GM13976 (cell line): ENCODE data around the gene APH1B.

Experiments
- DNase-seq: peaks from one replicate; pipeline ENCODE4 v3.0.0; 2012; ENCODE audit warnings: low spot score
- CTCF ChIP-seq: IDR thresholded peaks from 2 replicates; pipeline ENCODE4 v1.5.1; 2012; ENCODE audit warnings: borderline replicate concordance, mild to moderate bottlenecking; ENCODE audit not compliant: insufficient read depth; ENCODE audit errors: extremely low read depth, missing control alignments, control extremely low read depth
- in situ Hi-C: fragments of 300-500 bp; cut with MboI; formaldehyde crosslinking; loops from one replicate; pipeline ENCODE4 v1.12.0; 2022; ENCODE audit warnings: low sequenced_read_pairs, mixed read lengths, inconsistent platforms; ENCODE audit not compliant: unreplicated experiment

Gene APH1B

GRCh38 chr15:63276342-63277037 is 915 bp upstream of the APH1B start:
- in situ Hi-C loops = loop anchor here (25.0 kb wide), 1 partner anchor 336 kb away; no protein-coding TSS in a partner anchor
- DNase-seq = no peak
- no peak for TF ChIP-seq CTCF

- in situ Hi-C loops = loop anchor here (25.0 kb wide), 1 partner anchor 334 kb away; no protein-coding TSS in a partner anchor
- DNase-seq = no peak
- TF ChIP-seq CTCF = no peak
Measured at GRCh38 chr15:63277893-63278456, 570 bp downstream of the APH1B start.

- TF ChIP-seq CTCF = no peak
- DNase-seq = no peak
- in situ Hi-C loops = loop anchor here (10.0 to 25.0 kb wide), 2 partner anchors 122 to 329 kb away; no protein-coding TSS in a partner anchor
Measured at GRCh38 chr15:63283126-63283525, 5.7 kb downstream of the APH1B start.

GRCh38 chr15:63284335-63284734 is 6.9 kb downstream of the APH1B start:
- no peak for TF ChIP-seq CTCF
- in situ Hi-C loops = loop anchor here (10.0 to 25.0 kb wide), 2 partner anchors 120 to 328 kb away; no protein-coding TSS in a partner anchor
- no peak for DNase-seq

GRCh38 chr15:63287109-63287508 is 9.7 kb downstream of the APH1B start:
- no peak for TF ChIP-seq CTCF
- in situ Hi-C loops = loop anchor here (10.0 to 25.0 kb wide), 2 partner anchors 118 to 325 kb away; no protein-coding TSS in a partner anchor
- DNase-seq = no peak

GRCh38 chr15:63288342-63288741 is 10.9 kb downstream of the APH1B start:
- no peak for TF ChIP-seq CTCF
- no peak for DNase-seq
- in situ Hi-C loops = loop anchor here (10.0 to 25.0 kb wide), 2 partner anchors 116 to 324 kb away; no protein-coding TSS in a partner anchor
